C4-2B (cell line): ENCODE measurements around the gene LRRC46.

Source experiments
- ZFX ChIP-seq: fragments of 450-650 bp; IDR thresholded peaks from 2 replicates; pipeline ENCODE4 v1.6.1; 2017
- TF ChIP-seq, protein P1 (sequence below): fragments of 450-650 bp; conservative IDR thresholded peaks from 2 replicates; pipeline ENCODE4 v1.5.1; 2017; ENCODE audit warnings: mild to moderate bottlenecking

- TF ChIP-seq, protein P1, sequence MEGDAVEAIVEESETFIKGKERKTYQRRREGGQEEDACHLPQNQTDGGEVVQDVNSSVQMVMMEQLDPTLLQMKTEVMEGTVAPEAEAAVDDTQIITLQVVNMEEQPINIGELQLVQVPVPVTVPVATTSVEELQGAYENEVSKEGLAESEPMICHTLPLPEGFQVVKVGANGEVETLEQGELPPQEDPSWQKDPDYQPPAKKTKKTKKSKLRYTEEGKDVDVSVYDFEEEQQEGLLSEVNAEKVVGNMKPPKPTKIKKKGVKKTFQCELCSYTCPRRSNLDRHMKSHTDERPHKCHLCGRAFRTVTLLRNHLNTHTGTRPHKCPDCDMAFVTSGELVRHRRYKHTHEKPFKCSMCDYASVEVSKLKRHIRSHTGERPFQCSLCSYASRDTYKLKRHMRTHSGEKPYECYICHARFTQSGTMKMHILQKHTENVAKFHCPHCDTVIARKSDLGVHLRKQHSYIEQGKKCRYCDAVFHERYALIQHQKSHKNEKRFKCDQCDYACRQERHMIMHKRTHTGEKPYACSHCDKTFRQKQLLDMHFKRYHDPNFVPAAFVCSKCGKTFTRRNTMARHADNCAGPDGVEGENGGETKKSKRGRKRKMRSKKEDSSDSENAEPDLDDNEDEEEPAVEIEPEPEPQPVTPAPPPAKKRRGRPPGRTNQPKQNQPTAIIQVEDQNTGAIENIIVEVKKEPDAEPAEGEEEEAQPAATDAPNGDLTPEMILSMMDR: no peak
- TF ChIP-seq ZFX: no peak
Observed at GRCh38 chr17:47823519-47823918, 8.0 kb upstream of the LRRC46 start.
